PC-9 (cell line): ENCODE data around the gene SGMS1. TPM values are rescaled to one million over a fixed set of nuclear protein-coding genes. Genes with fewer than 3 reads are reported as not detected.

Experiments
- BruUV-seq: library from RNA; stranded (reverse); fragments of 400-500 nt; replicated peaks from 2 replicates; lab custom pipeline; 2021; lab: Mats Ljungman, UMichigan
- CTCF ChIA-PET: fragments of 300-600 bp; sonication (Branson Sonifier 250); formaldehyde crosslinking; loops from one replicate; lab custom pipeline; 2022; ENCODE audit warnings: antibody characterized with exemption; lab: Charles Lee
- POLR2A ChIA-PET: fragments of 300-600 bp; sonication (Branson Sonifier 250); formaldehyde crosslinking; loops from one replicate; lab custom pipeline; 2022; ENCODE audit warnings: antibody characterized with exemption; ENCODE audit not compliant: unreplicated experiment; lab: Charles Lee
- DNase-seq, 2 experiments: peaks; one replicate each; pipeline versions ENCODE4 v3.0.0 to v3.0.0-alpha.2; 2015 to 2022; ENCODE audit warnings: mixed read lengths in 1 of 2
- H2AFZ ChIP-seq: fragments of 200-600 bp; sonication (generic); 2 replicates; pipeline ENCODE4 v1.8.1; 2017; ENCODE audit warnings: antibody characterized with exemption
- H3F3A ChIP-seq: fragments of 200-600 bp; sonication (generic); 2 replicates; pipeline ENCODE4 v1.8.1; 2017; ENCODE audit warnings: antibody characterized with exemption, mild to moderate bottlenecking, low read depth; ENCODE audit not compliant: insufficient read depth
- H3K27ac ChIP-seq: fragments of 200-600 bp; sonication (generic); 2 replicates; pipeline ENCODE4 v1.6.1; 2016; ENCODE audit warnings: mixed run types
- H3K27me3 ChIP-seq: fragments of 200-600 bp; sonication (generic); 2 replicates; pipeline ENCODE4 v1.6.1; 2016; ENCODE audit warnings: low read depth, mixed run types; ENCODE audit not compliant: insufficient read depth
- H3K36me3 ChIP-seq: fragments of 200-600 bp; sonication (generic); 2 replicates; pipeline ENCODE4 v1.6.1; 2016; ENCODE audit warnings: low read depth, mixed run types
- H3K4me1 ChIP-seq: fragments of 200-600 bp; sonication (generic); replicated peaks from 2 replicates; pipeline ENCODE4 v1.6.1; 2016; ENCODE audit warnings: mixed run types; ENCODE audit not compliant: insufficient read depth
- H3K4me2 ChIP-seq: fragments of 200-600 bp; sonication (generic); 2 replicates; pipeline ENCODE4 v1.6.1; 2017; ENCODE audit warnings: mixed run types
- H3K4me3 ChIP-seq: fragments of 200-600 bp; sonication (generic); 2 replicates; pipeline ENCODE4 v1.6.1; 2016; ENCODE audit warnings: mixed run types
- H3K79me2 ChIP-seq: fragments of 200-600 bp; sonication (generic); 2 replicates; pipeline ENCODE4 v1.6.1; 2017; ENCODE audit warnings: low read depth, mixed run types
- H3K9me2 ChIP-seq: fragments of 200-600 bp; sonication (generic); 2 replicates; pipeline ENCODE4 v1.8.1; 2017; ENCODE audit warnings: mild to moderate bottlenecking; ENCODE audit not compliant: insufficient read depth
- H3K9me3 ChIP-seq: fragments of 200-600 bp; sonication (generic); 2 replicates; pipeline ENCODE4 v1.8.1; 2016; ENCODE audit warnings: low read depth; ENCODE audit not compliant: insufficient read depth
- H4K20me1 ChIP-seq: fragments of 200-600 bp; sonication (generic); 2 replicates; pipeline ENCODE4 v1.8.1; 2017; ENCODE audit not compliant: insufficient read depth
- CTCF ChIP-seq: fragments of 200-600 bp; sonication (generic); conservative IDR thresholded peaks from 2 replicates; pipeline ENCODE4 v1.6.1; 2017; ENCODE audit warnings: mixed run types, antibody characterized with exemption, mild to moderate bottlenecking, moderate library complexity
- EZH2 ChIP-seq: fragments of 200-600 bp; sonication (generic); IDR thresholded peaks from 2 replicates; pipeline ENCODE4 v1.8.0; 2017; ENCODE audit warnings: antibody characterized with exemption, low read depth
- intact Hi-C: fragments of 100-400 bp; cut with micrococcal nuclease; formaldehyde crosslinking; loops from one replicate; pipeline ENCODE4 v1.10.0; 2022; ENCODE audit not compliant: unreplicated experiment
- total RNA-seq: library from RNA; stranded (reverse); gene quantifications from 2 replicates; pipeline ENCODE4 v1.2.3, GENCODE V29; 2021

Gene SGMS1
- total RNA-seq, 1 experiment from 2014 or later = 35.0 TPM

GRCh38 chr10:50346942-50347341, 276.8 kb downstream of the SGMS1 start:
- H2AFZ ChIP-seq = no peak overlapping the region
- H3K36me3 ChIP-seq = peaks cover 38% of the 10 kb centered on the region
- intact Hi-C loops = no loop called here
- H4K20me1 ChIP-seq = peaks cover 37% of the 10 kb centered on the region
- BruUV-seq = no TSS peak
- TF ChIP-seq CTCF (no peak), EZH2 (no peak)
- no peaks in the 10 kb centered on the region for H3K27me3 ChIP-seq
- DNase-seq = no peak
- peaks cover 94% of the 10 kb centered on the region for H3K79me2 ChIP-seq
- H3K27ac ChIP-seq = no peak overlapping the region
- H3K4me3 ChIP-seq = no peak overlapping the region
- H3K9me3 ChIP-seq = peaks cover 15% of the 10 kb centered on the region; the same call in 1 of the 2 replicates
- no peaks in the 10 kb centered on the region; the same call in none of the 2 replicates for H3F3A ChIP-seq
- ChIA-PET CTCF (no interaction called here), POLR2A (no interaction called here)
- H3K9me2 ChIP-seq = no peaks in the 10 kb centered on the region
- no peaks in the 10 kb centered on the region for H3K4me1 ChIP-seq
- no peak overlapping the region for H3K4me2 ChIP-seq

GRCh38 chr10:50345545-50345944, 278.2 kb downstream of the SGMS1 start:
- H3K27me3 ChIP-seq = no peaks in the 10 kb centered on the region
- no peak overlapping the region for H2AFZ ChIP-seq
- H3K9me2 ChIP-seq = no peaks in the 10 kb centered on the region
- H3K79me2 ChIP-seq = peaks cover 92% of the 10 kb centered on the region
- H3K4me1 ChIP-seq = no peaks in the 10 kb centered on the region
- H3K36me3 ChIP-seq = peaks cover 37% of the 10 kb centered on the region
- BruUV-seq = no TSS peak
- H3K27ac ChIP-seq = no peak overlapping the region
- POLR2A ChIA-PET = no interaction called here
- no peak for DNase-seq
- H3K4me2 ChIP-seq = no peak overlapping the region
- H3F3A ChIP-seq = no peaks in the 10 kb centered on the region; the same call in none of the 2 replicates
- TF ChIP-seq EZH2 (no peak), CTCF (no peak)
- intact Hi-C loops = no loop called here
- CTCF ChIA-PET = no interaction called here
- H3K9me3 ChIP-seq = 0 out of 2 replicates have a peak, but pooled peaks cover 3% of the 10 kb centered on the region
- H3K4me3 ChIP-seq = no peak overlapping the region
- peaks cover 40% of the 10 kb centered on the region for H4K20me1 ChIP-seq

GRCh38 chr10:50343702-50344331, 279.9 kb downstream of the SGMS1 start:
- H3K27me3 ChIP-seq = no peaks in the 10 kb centered on the region
- no peaks in the 10 kb centered on the region; the same call in 1 of the 2 replicates for H3K9me2 ChIP-seq
- no peak overlapping the region for H3K27ac ChIP-seq
- POLR2A ChIA-PET = no interaction called here
- no peaks in the 10 kb centered on the region; the same call in none of the 2 replicates for H3F3A ChIP-seq
- no peak overlapping the region for H3K4me2 ChIP-seq
- peaks cover 46% of the 10 kb centered on the region for H4K20me1 ChIP-seq
- DNase-seq = no peak
- no peak overlapping the region for H2AFZ ChIP-seq
- H3K4me3 ChIP-seq = no peak overlapping the region
- CTCF ChIA-PET = no interaction called here
- intact Hi-C loops = no loop called here
- TF ChIP-seq EZH2 (no peak), CTCF (no peak)
- H3K4me1 ChIP-seq = no peaks in the 10 kb centered on the region
- H3K36me3 ChIP-seq = peaks cover 38% of the 10 kb centered on the region
- H3K79me2 ChIP-seq = peaks cover 91% of the 10 kb centered on the region
- 0 out of 2 replicates have a peak, but pooled peaks cover 3% of the 10 kb centered on the region for H3K9me3 ChIP-seq
- BruUV-seq = no TSS peak
